Tibial nerve (tissue), 3 donors: ENCODE data around the gene IBA57.
"Not testable (repeated sequence)": the region's sequence is repeated elsewhere in the genome, so short reads cannot be mapped to it uniquely, and the experiment has no call there.

ENCODE experiments used
- EP300 ChIP-seq, 2 donors: sonication (generic); formaldehyde crosslinking; IDR thresholded peaks; one replicate each; pipeline ENCODE4 v1.6.1; 2017; ENCODE audit warnings: antibody characterized with exemption in 2 of 2, mild to moderate bottlenecking in 1 of 2
- POLR2A ChIP-seq, 2 donors: fragments of 450-650 bp; IDR thresholded peaks; one replicate each; pipeline ENCODE4 v1.6.1; 2017; ENCODE audit warnings: antibody characterized with exemption in 2 of 2, mild to moderate bottlenecking in 2 of 2, moderate library complexity in 2 of 2

DNA sequence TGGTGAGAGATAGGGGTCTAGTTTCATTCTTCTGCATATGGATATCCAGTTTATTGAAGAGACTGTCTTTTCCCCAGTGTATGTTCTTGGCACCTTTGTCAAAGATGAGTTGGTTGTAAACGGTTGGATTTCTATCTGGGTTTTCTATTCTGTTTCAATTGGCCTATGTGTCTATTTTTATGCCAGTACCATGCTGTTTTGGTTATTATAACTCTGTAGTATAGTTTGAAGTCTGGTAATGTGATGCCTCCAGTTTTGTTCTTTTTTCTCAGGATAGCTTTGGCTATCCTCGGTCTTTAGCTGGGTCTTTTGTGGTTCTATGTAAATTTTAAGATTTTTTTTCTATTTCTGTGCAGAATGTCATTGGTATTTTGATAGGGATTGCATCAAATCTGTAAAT, 22.6 kb downstream of the IBA57 start:
- TF ChIP-seq EP300, POLR2A (IDR thresholded peaks at IDR 0.05): not testable (repeated sequence)
